IMR-90 (cell line): ENCODE data around the gene MOG. TPM values are rescaled to one million over a fixed set of nuclear protein-coding genes. Genes with fewer than 3 reads are reported as not detected.

ENCODE experiments used
- ATAC-seq: fragments of 200-7000 bp; cut with Tn5 transposase; 2 replicates; pipeline ENCODE4 v1.9.1; 2020; ENCODE audit warnings: low read depth, mild to moderate bottlenecking, moderate library complexity
- BruUV-seq: library from RNA; stranded (reverse); fragments of 400-500 nt; replicated peaks from 2 replicates; lab custom pipeline; 2021; lab: Mats Ljungman, UMichigan
- CTCF ChIA-PET: fragments of 300-600 bp; formaldehyde crosslinking; extraction: SDS; loops from one replicate; lab custom pipeline; 2021; ENCODE audit warnings: antibody characterized with exemption; lab: Yijun Ruan, JAX
- POLR2A ChIA-PET: fragments of 300-600 bp; sonication (Branson Sonifier 250); formaldehyde crosslinking; loops from one replicate; lab custom pipeline; 2022; ENCODE audit warnings: antibody characterized with exemption; ENCODE audit not compliant: unreplicated experiment; lab: Charles Lee
- DNase-seq: peaks from one replicate; pipeline ENCODE4 v3.0.0; 2013
- H2AFZ ChIP-seq: replicated peaks from 2 replicates; pipeline ENCODE3; 2013; ENCODE audit warnings: low read length, mild to moderate bottlenecking; ENCODE audit not compliant: poor library complexity
- H2AK5ac ChIP-seq: 2 replicates; pipeline ENCODE4 v1.6.1; 2013; ENCODE audit warnings: low read depth, low read length, inconsistent platforms
- H2AK9ac ChIP-seq: replicated peaks from 2 replicates; pipeline ENCODE3; 2013; ENCODE audit warnings: mild to moderate bottlenecking, low read depth, low read length, moderate library complexity; ENCODE audit not compliant: poor library complexity
- H2BK120ac ChIP-seq: 2 replicates; pipeline ENCODE4 v1.6.1; 2013; ENCODE audit warnings: low read depth, low read length, inconsistent platforms
- H2BK15ac ChIP-seq: 3 replicates; pipeline ENCODE4 v1.6.1; 2013; ENCODE audit warnings: low read depth, low read length, inconsistent platforms
- H2BK20ac ChIP-seq: 2 replicates; pipeline ENCODE4 v1.6.1; 2013; ENCODE audit warnings: low read depth, mild to moderate bottlenecking, inconsistent platforms, low read length, moderate library complexity
- H2BK5ac ChIP-seq: 2 replicates; pipeline ENCODE4 v1.6.1; 2013; ENCODE audit warnings: mild to moderate bottlenecking, low read depth, low read length, inconsistent platforms; ENCODE audit not compliant: poor library complexity, severe bottlenecking
- H3K14ac ChIP-seq: replicated peaks from 2 replicates; pipeline ENCODE4 v1.6.1; 2013; ENCODE audit warnings: low read depth, low read length, inconsistent platforms
- H3K18ac ChIP-seq: 2 replicates; pipeline ENCODE4 v1.6.1; 2013; ENCODE audit warnings: low read depth, low read length, control low read depth
- H3K23ac ChIP-seq: 2 replicates; pipeline ENCODE4 v1.6.1; 2013; ENCODE audit warnings: low read depth, low read length, inconsistent platforms
- H3K27ac ChIP-seq: 2 replicates; pipeline ENCODE4 v1.5.1; 2013; ENCODE audit warnings: mild to moderate bottlenecking, control low read depth, low read length; ENCODE audit not compliant: insufficient read depth
- H3K27me3 ChIP-seq: 2 replicates; pipeline ENCODE4 v1.6.1; 2013; ENCODE audit warnings: low read length; ENCODE audit not compliant: control insufficient read depth, insufficient read depth
- H3K36me3 ChIP-seq: 2 replicates; pipeline ENCODE4 v1.6.1; 2013; ENCODE audit warnings: low read length, mixed read lengths; ENCODE audit not compliant: control insufficient read depth, insufficient read depth
- H3K4ac ChIP-seq: 2 replicates; pipeline ENCODE4 v1.6.1; 2013; ENCODE audit warnings: low read depth, low read length, inconsistent platforms
- H3K4me1 ChIP-seq: 2 replicates; pipeline ENCODE4 v1.6.1; 2013; ENCODE audit warnings: low read length, mixed read lengths; ENCODE audit not compliant: control insufficient read depth, insufficient read depth
- H3K4me2 ChIP-seq: 2 replicates; pipeline ENCODE4 v1.6.1; 2013; ENCODE audit warnings: low read depth, mild to moderate bottlenecking, control low read depth, low read length, moderate library complexity
- H3K4me3 ChIP-seq: 2 replicates; pipeline ENCODE4 v1.5.1; 2013; ENCODE audit warnings: low read depth, mild to moderate bottlenecking, control low read depth, low read length, moderate library complexity; ENCODE audit not compliant: insufficient read depth
- H3K56ac ChIP-seq: 2 replicates; pipeline ENCODE4 v1.6.1; 2013; ENCODE audit warnings: low read length, inconsistent platforms; ENCODE audit not compliant: insufficient read depth; ENCODE audit errors: extremely low read depth
- H3K79me1 ChIP-seq, 2 experiments: 2 replicates each; pipeline ENCODE4 v1.6.1; 2013; ENCODE audit warnings: low read length in 2 of 2, inconsistent platforms in 1 of 2, low read depth in 1 of 2
- H3K9ac ChIP-seq: 2 replicates; pipeline ENCODE4 v1.6.1; 2013; ENCODE audit warnings: low read depth, low read length, control low read depth
- H3K9me1 ChIP-seq: 2 replicates; pipeline ENCODE4 v1.6.1; 2013; ENCODE audit warnings: low read length, inconsistent platforms; ENCODE audit not compliant: insufficient read depth
- H3K9me3 ChIP-seq: 2 replicates; pipeline ENCODE4 v1.6.1; 2013; ENCODE audit warnings: low read length; ENCODE audit not compliant: control insufficient read depth, insufficient read depth
- H4K20me1 ChIP-seq: 2 replicates; pipeline ENCODE4 v1.6.1; 2013; ENCODE audit warnings: low read length, inconsistent platforms; ENCODE audit not compliant: insufficient read depth
- H4K5ac ChIP-seq: 2 replicates; pipeline ENCODE4 v1.6.1; 2013; ENCODE audit warnings: mild to moderate bottlenecking, low read depth, low read length, control low read depth
- H4K8ac ChIP-seq, 2 experiments: 2 replicates each; pipeline ENCODE4 v1.6.1; 2013; ENCODE audit warnings: low read depth in 2 of 2, low read length in 2 of 2, control low read depth in 1 of 2, inconsistent platforms in 1 of 2
- H4K91ac ChIP-seq: 2 replicates; pipeline ENCODE4 v1.6.1; 2013; ENCODE audit warnings: low read depth, low read length, inconsistent platforms; ENCODE audit not compliant: insufficient read depth
- BHLHE40 ChIP-seq: fragments of 150-350 bp; IDR thresholded peaks from 2 replicates; pipeline ENCODE4 v1.6.1; 2016; ENCODE audit warnings: mild to moderate bottlenecking, low read depth, low read length
- CEBPB ChIP-seq: IDR thresholded peaks from 2 replicates; pipeline ENCODE4 v1.6.1; 2012; ENCODE audit warnings: low read depth, low read length, improper control_type of control experiment
- FOS ChIP-seq: fragments of 150-350 bp; IDR thresholded peaks from 2 replicates; pipeline ENCODE4 v1.6.1; 2016; ENCODE audit warnings: low read depth, low read length
- MAFK ChIP-seq: IDR thresholded peaks from 2 replicates; pipeline ENCODE4 v1.6.1; 2012; ENCODE audit warnings: low read depth, low read length, improper control_type of control experiment
- MAZ ChIP-seq: IDR thresholded peaks from 2 replicates; pipeline ENCODE4 v1.6.1; 2012; ENCODE audit warnings: low read depth, mild to moderate bottlenecking, low read length, improper control_type of control experiment, moderate library complexity, borderline replicate concordance
- MXI1 ChIP-seq: IDR thresholded peaks from 2 replicates; pipeline ENCODE4 v1.6.1; 2012; ENCODE audit warnings: low read depth, mild to moderate bottlenecking, low read length, moderate library complexity, borderline replicate concordance
- NFE2L2 ChIP-seq: fragments of 150-350 bp; IDR thresholded peaks from 2 replicates; pipeline ENCODE4 v1.6.1; 2016; ENCODE audit warnings: low read depth, mild to moderate bottlenecking, low read length
- POLR2A ChIP-seq: IDR thresholded peaks from 2 replicates; pipeline ENCODE4 v1.6.1; 2012; ENCODE audit warnings: mild to moderate bottlenecking, low read depth, low read length
- RCOR1 ChIP-seq: IDR thresholded peaks from 2 replicates; pipeline ENCODE4 v1.6.1; 2012; ENCODE audit warnings: mild to moderate bottlenecking, low read length, improper control_type of control experiment; ENCODE audit not compliant: insufficient replicate concordance
- SMC3 ChIP-seq: fragments of 150-350 bp; IDR thresholded peaks from 2 replicates; pipeline ENCODE4 v1.6.1; 2016; ENCODE audit warnings: low read depth, mild to moderate bottlenecking, antibody characterized with exemption, low read length, moderate library complexity
- USF2 ChIP-seq: fragments of 150-350 bp; IDR thresholded peaks from 2 replicates; pipeline ENCODE4 v1.6.1; 2017; ENCODE audit warnings: mild to moderate bottlenecking, antibody characterized with exemption, low read length, low read depth
- WGBS, 2 experiments: methylation state at CpG; one replicate each; pipeline versions ENCODE4 v1.1.5 to v1.1.7; 2013; ENCODE audit warnings: missing lambda C conversion rate in 2 of 2; ENCODE audit not compliant: insufficient read length in 1 of 2; ENCODE audit errors: extremely low coverage in 2 of 2; 5-methylcytosine and 5-hydroxymethylcytosine counted together
- dilution Hi-C: fragments of 300-500 bp; cut with HindIII; formaldehyde crosslinking; loops from one replicate; pipeline ENCODE4 v1.14.3; 2018; ENCODE audit warnings: low sequenced_read_pairs; ENCODE audit not compliant: unreplicated experiment
- in situ Hi-C: fragments of 300-500 bp; cut with MboI; formaldehyde crosslinking; loops from 3 replicates; pipeline ENCODE4 v1.14.3; 2019; ENCODE audit warnings: low sequenced_read_pairs, inconsistent platforms, mixed read lengths
- intact Hi-C: fragments of 100-400 bp; cut with micrococcal nuclease; formaldehyde crosslinking; loops from 2 replicates; pipeline ENCODE4 v1.10.0; 2022
- polyA plus RNA-seq, 3 experiments: library from polyadenylated mRNA; depleted of rRNA; stranded (reverse); fragments of >200 nt; gene quantifications; 2 replicates each; pipeline ENCODE4 v1.2.3, GENCODE V29; 2012; ENCODE audit warnings: low replicate concordance in 1 of 3
- total RNA-seq: library from RNA; depleted of rRNA; stranded (reverse); fragments of >200 nt; gene quantifications from 2 replicates; pipeline ENCODE4 v1.2.3, GENCODE V29; 2012

Gene MOG
- total and polyA plus RNA-seq, 2 of the 4 experiments (the other 2 are of a cell fraction), result not detected

DNA sequence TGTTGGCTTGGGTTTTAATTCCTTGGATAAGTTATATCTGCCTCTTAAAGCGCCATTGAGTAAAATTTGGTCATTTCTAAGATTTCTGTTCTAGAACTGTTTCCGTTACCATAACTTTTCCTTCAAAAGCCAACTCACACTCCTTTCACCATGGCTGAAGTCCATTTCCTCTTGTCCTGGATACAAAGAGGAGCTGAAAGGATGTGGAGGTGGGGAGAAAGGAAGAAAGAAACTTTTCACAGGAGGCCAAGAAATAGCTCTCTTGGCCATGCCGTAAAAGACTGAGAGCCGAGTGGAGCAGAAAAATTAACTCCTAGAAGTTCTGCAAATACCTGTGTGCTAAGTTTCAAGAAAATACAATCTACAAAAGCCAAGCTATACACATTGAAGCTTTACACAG lies 45.5 kb upstream of the MOG start:
- no peak overlapping the region for H3K18ac ChIP-seq
- no peak overlapping the region for H2BK120ac ChIP-seq
- no peak overlapping the region for H3K4ac ChIP-seq
- in situ Hi-C loops (no loop called here), intact Hi-C loops (no loop called here), dilution Hi-C loops (no loop called here)
- peaks cover 8% of the 10 kb centered on the region; the same call in 1 of the 2 replicates for H3K9me1 ChIP-seq
- peaks cover 56% of the 10 kb centered on the region for H3K36me3 ChIP-seq
- no peak overlapping the region for H3K27ac ChIP-seq
- no peak overlapping the region for H4K5ac ChIP-seq
- no peak overlapping the region for H2BK20ac ChIP-seq
- peaks cover 0 to 3% of the 10 kb centered on the region in 2 experiments; a peak in 1 of 4 replicates for H3K79me1 ChIP-seq
- no peaks in the 10 kb centered on the region for H3K4me1 ChIP-seq
- no peak overlapping the region for H3K23ac ChIP-seq
- no peak overlapping the region for H2AK9ac ChIP-seq
- H4K8ac ChIP-seq, result no peak overlapping the region
- H4K91ac ChIP-seq, result no peak overlapping the region
- no peaks in the 10 kb centered on the region for H3K9me3 ChIP-seq
- H3K14ac ChIP-seq, result no peak overlapping the region
- no peak overlapping the region for H3K4me2 ChIP-seq
- H3K27me3 ChIP-seq, result no peaks in the 10 kb centered on the region
- ChIA-PET POLR2A (interaction anchor here (0.6 kb wide), 1 partner anchor 16 kb away, joined by 3 read pairs; no protein-coding TSS in a partner anchor), CTCF (no interaction called here)
- no peak overlapping the region for H3K4me3 ChIP-seq
- no peak overlapping the region for H2BK15ac ChIP-seq
- H3K9ac ChIP-seq, result no peak overlapping the region
- no CpG with 5 or more reads among the region's 4 CpGs for WGBS, 2 experiments
- H2BK5ac ChIP-seq, result no peak overlapping the region
- DNase-seq, result no peak
- no TSS peak for BruUV-seq
- H3K56ac ChIP-seq, result no peak overlapping the region; the same call in 1 of the 2 replicates
- H4K20me1 ChIP-seq, result peaks cover 2% of the 10 kb centered on the region; the same call in 1 of the 2 replicates
- H2AK5ac ChIP-seq, result no peak overlapping the region
- TF ChIP-seq MAZ (no peak), NFE2L2 (no peak), CEBPB (no peak), BHLHE40 (no peak), POLR2A (no peak), RCOR1 (no peak), MAFK (no peak), MXI1 (no peak), SMC3 (no peak), FOS (no peak), USF2 (no peak)
- no peak overlapping the region for H2AFZ ChIP-seq
- ATAC-seq, result no peak
